OCI-LY7 (cell line): ENCODE data around the gene CAMKV.

Experiments
- EZH2phosphoT487 ChIP-seq: fragments of 200-600 bp; sonication (generic); IDR thresholded peaks from 2 replicates; pipeline ENCODE4 v1.6.1; 2018; ENCODE audit warnings: low read depth, borderline replicate concordance, mild to moderate bottlenecking, mixed run types, antibody characterized with exemption, low read length, moderate library complexity, mixed read lengths
- TF ChIP-seq, protein P1 (sequence below): fragments of 200-600 bp; sonication (generic); conservative IDR thresholded peaks from 2 replicates; pipeline ENCODE4 v1.5.1; 2014; ENCODE audit warnings: mild to moderate bottlenecking, antibody characterized with exemption, low read length, moderate library complexity, mixed read lengths

DNA sequence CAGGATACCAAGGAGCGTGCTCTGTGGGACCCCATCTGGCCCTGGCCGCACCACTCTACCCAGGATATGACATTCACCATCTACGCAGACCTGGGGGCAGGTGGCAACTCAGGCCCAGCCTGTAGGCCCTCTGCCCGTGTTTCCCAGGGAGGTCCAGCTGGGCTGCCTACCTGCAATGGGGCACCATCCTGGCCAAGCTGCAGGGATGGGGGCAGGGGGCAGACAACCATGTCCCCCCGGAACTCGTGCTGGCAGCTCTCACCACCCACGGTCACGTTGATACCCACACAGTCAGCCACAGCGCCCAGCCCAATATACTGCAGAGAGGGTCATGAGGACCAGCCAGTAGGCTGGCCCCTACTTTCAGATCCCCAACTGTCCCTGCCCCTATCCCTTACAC is 26.1 kb upstream of the CAMKV start:
- TF ChIP-seq, protein P1, sequence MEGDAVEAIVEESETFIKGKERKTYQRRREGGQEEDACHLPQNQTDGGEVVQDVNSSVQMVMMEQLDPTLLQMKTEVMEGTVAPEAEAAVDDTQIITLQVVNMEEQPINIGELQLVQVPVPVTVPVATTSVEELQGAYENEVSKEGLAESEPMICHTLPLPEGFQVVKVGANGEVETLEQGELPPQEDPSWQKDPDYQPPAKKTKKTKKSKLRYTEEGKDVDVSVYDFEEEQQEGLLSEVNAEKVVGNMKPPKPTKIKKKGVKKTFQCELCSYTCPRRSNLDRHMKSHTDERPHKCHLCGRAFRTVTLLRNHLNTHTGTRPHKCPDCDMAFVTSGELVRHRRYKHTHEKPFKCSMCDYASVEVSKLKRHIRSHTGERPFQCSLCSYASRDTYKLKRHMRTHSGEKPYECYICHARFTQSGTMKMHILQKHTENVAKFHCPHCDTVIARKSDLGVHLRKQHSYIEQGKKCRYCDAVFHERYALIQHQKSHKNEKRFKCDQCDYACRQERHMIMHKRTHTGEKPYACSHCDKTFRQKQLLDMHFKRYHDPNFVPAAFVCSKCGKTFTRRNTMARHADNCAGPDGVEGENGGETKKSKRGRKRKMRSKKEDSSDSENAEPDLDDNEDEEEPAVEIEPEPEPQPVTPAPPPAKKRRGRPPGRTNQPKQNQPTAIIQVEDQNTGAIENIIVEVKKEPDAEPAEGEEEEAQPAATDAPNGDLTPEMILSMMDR = no peak
- no peak for TF ChIP-seq EZH2phosphoT487
